GM23338 (cell line): ENCODE data around the gene LOXHD1.

Source experiments
- CTCF ChIP-seq, 2 experiments: fragments of 200-600 bp in 1 of 2; sonication (generic) in 1 of 2; conservative IDR thresholded peaks; 2 replicates each; pipeline versions ENCODE4 v1.5.1 to v1.6.1; 2016 to 2017; ENCODE audit warnings: antibody characterized with exemption in 2 of 2, low read depth in 2 of 2, mild to moderate bottlenecking in 2 of 2, moderate library complexity in 1 of 2
- EZH2 ChIP-seq: fragments of 200-600 bp; sonication (generic); IDR thresholded peaks from one replicate; pipeline ENCODE4 v1.8.0; 2017; ENCODE audit warnings: antibody characterized with exemption, mild to moderate bottlenecking, low read depth; ENCODE audit not compliant: unreplicated experiment

- no peak for TF ChIP-seq CTCF (conservative IDR thresholded peaks at IDR 0.05; ENCODE audit: low read depth in 2 of 2)
- no peak for TF ChIP-seq EZH2
These were observed 35.1 kb downstream of the LOXHD1 start for GRCh38 chr18:46621871-46622270.
